ENCODE measurements around the gene LOXL4. TPM values are rescaled to one million over a fixed set of nuclear protein-coding genes. Genes with fewer than 3 reads are reported as not detected.

Gene LOXL4
- total RNA-seq, 4 donors from 2014 or later, result 1.9 to 6.4 (median 2.8) TPM

DNA sequence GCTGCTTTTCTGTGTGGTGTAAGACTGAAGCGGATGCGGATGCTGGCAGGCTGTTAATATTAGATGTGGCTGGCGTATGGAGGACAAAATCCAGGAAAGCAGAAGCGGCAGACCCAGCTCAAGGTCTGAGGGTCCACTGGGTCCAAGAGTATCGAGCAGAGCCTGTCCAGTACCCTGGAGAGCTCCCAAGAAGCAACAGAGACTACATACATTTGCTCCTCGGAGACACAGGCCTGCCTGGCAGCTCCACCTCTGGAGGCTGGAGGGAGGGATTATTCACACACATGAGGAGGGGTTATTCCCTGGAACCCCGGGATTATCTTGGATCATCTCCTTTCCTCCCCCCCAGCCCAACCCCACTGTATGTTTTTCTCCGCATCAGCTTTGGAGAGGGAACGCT is 31.3 kb upstream of the LOXL4 start:
- Histone ChIP-seq H3K4me1 (no peaks in the 10 kb centered on the region), H3K27ac (no peak overlapping the region), H3K27me3 (peaks cover 9% of the 10 kb centered on the region), H3K36me3 (no peaks in the 10 kb centered on the region), H3K9me3 (no peaks in the 10 kb centered on the region), H3K4me3 (no peak overlapping the region)
- TF ChIP-seq, protein P1, sequence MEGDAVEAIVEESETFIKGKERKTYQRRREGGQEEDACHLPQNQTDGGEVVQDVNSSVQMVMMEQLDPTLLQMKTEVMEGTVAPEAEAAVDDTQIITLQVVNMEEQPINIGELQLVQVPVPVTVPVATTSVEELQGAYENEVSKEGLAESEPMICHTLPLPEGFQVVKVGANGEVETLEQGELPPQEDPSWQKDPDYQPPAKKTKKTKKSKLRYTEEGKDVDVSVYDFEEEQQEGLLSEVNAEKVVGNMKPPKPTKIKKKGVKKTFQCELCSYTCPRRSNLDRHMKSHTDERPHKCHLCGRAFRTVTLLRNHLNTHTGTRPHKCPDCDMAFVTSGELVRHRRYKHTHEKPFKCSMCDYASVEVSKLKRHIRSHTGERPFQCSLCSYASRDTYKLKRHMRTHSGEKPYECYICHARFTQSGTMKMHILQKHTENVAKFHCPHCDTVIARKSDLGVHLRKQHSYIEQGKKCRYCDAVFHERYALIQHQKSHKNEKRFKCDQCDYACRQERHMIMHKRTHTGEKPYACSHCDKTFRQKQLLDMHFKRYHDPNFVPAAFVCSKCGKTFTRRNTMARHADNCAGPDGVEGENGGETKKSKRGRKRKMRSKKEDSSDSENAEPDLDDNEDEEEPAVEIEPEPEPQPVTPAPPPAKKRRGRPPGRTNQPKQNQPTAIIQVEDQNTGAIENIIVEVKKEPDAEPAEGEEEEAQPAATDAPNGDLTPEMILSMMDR (IDR thresholded peaks at IDR 0.05), result no peak
- TF ChIP-seq EP300 (IDR thresholded peaks at IDR 0.05; ENCODE audit: low read depth), result no peak
- TF ChIP-seq POLR2AphosphoS5 (IDR thresholded peaks at IDR 0.05), result no peak
- no peak for TF ChIP-seq POLR2A (IDR thresholded peaks at IDR 0.05)
- in situ Hi-C loops (cut with MboI; ENCODE audit: low pct_ligation_motif_present in 1 of 4, low pct_unique_long_range_greater_than_20kb in 1 of 4, low sequenced_read_pairs in 3 of 4) (no loop called here), intact Hi-C loops (cut with DNase I; ENCODE audit: low total_unique reads) (no loop called here)
- no peak for DNase-seq
- WGBS, 2 donors (ENCODE audit: low coverage in 1 of 2), result 73 to 100% methylated on average over 1 to 8 of the region's 9 CpGs

DNA sequence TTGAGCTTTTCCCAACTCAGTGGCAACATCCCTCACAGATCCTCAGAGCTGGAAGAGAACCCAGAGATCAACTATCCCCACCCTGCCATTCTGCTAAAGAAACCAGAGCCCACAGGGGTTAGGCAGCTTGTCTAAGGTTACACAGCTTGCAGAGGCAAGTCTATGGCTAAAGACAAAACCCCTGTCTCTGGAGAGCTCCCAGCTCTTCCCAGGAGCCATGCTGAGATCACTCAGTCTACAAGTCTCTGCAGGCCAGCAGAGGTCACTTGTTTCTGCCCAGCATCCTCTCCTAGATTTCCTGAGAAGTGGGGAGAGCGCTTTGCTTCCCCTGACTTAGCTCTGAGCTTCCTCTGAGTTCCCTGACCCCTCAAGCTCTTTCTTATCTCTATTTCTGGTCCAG is 28.5 kb upstream of the LOXL4 start:
- Histone ChIP-seq H3K36me3 (no peaks in the 10 kb centered on the region), H3K9me3 (no peaks in the 10 kb centered on the region), H3K27ac (no peak overlapping the region), H3K4me1 (peaks cover 0 to 6% (median 0%) of the 10 kb centered on the region in 4 donors), H3K4me3 (no peak overlapping the region), H3K27me3 (peaks cover 9% of the 10 kb centered on the region)
- in situ Hi-C loops (cut with MboI; ENCODE audit: low pct_ligation_motif_present in 1 of 4, low pct_unique_long_range_greater_than_20kb in 1 of 4, low sequenced_read_pairs in 3 of 4) (no loop called here), intact Hi-C loops (cut with DNase I; ENCODE audit: low total_unique reads) (no loop called here)
- DNase-seq, result no peak
- WGBS, 2 donors (ENCODE audit: low coverage in 1 of 2), result 78 to 100% methylated on average over 1 of the region's 1 CpG
- no peak for TF ChIP-seq POLR2AphosphoS5 (IDR thresholded peaks at IDR 0.05)
- no peak for TF ChIP-seq EP300 (IDR thresholded peaks at IDR 0.05; ENCODE audit: low read depth)
- TF ChIP-seq, protein P1 (IDR thresholded peaks at IDR 0.05), result no peak
- no peak for TF ChIP-seq POLR2A (IDR thresholded peaks at IDR 0.05)

DNA sequence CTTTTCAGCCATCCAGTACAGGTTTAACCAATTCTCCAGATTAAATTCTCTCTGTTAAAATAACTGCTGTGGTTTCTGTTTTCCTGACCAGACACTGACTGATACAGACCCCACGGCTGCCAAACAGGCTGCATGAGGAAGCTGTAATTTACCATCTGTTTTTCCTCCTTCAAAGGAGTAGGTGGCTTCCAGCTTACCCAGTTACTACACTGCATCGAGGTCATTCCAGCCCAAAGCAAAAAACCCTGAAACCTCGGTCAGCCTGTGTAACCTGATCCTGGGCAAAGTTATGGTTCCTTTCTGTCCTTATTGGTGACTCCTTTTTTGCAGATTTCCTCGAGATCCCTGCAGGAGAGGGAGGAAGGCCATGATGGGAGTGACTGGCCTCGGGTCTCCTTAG is 27.9 kb upstream of the LOXL4 start:
- intact Hi-C loops (cut with DNase I; ENCODE audit: low total_unique reads) (no loop called here), in situ Hi-C loops (cut with MboI; ENCODE audit: low pct_ligation_motif_present in 1 of 4, low pct_unique_long_range_greater_than_20kb in 1 of 4, low sequenced_read_pairs in 3 of 4) (no loop called here)
- no peak for TF ChIP-seq EP300 (IDR thresholded peaks at IDR 0.05; ENCODE audit: low read depth)
- TF ChIP-seq POLR2A (IDR thresholded peaks at IDR 0.05), result no peak
- no peak for TF ChIP-seq POLR2AphosphoS5 (IDR thresholded peaks at IDR 0.05)
- TF ChIP-seq, protein P1 (IDR thresholded peaks at IDR 0.05), result no peak
- DNase-seq, result no peak
- 0 to 38% methylated on average over 1 to 5 of the region's 5 CpGs for WGBS, 2 donors (ENCODE audit: low coverage in 1 of 2)
- Histone ChIP-seq H3K9me3 (no peaks in the 10 kb centered on the region), H3K4me1 (peaks cover 0 to 6% (median 0%) of the 10 kb centered on the region in 4 donors), H3K27me3 (peaks cover 9% of the 10 kb centered on the region), H3K36me3 (no peaks in the 10 kb centered on the region), H3K4me3 (no peak overlapping the region), H3K27ac (no peak overlapping the region)

DNA sequence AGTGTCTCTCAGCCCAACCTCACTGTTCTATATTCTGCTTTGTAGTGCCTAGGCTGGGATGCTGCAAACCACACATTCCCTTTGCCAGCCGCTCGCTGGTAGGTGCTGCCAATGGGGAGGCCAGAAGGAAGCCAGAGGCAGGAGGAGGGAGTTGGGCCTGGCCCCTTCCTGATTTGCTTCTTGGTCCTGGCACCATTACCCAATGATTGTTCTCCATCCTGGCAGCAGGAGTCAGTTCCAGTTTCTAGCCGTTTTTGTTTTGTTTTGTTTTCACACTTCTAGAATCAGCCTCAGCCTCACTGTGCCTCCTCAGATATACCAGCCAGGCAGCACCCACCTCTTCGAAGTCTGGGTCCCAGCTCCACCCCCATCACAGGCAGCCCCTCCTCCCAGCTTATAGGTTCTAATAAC is 27.4 kb upstream of the LOXL4 start:
- no peak for DNase-seq
- in situ Hi-C loops (cut with MboI; ENCODE audit: low pct_ligation_motif_present in 1 of 4, low pct_unique_long_range_greater_than_20kb in 1 of 4, low sequenced_read_pairs in 3 of 4), result no loop called here
- Histone ChIP-seq H3K27me3 (peaks cover 9% of the 10 kb centered on the region), H3K9me3 (no peaks in the 10 kb centered on the region), H3K4me3 (no peak overlapping the region), H3K36me3 (no peaks in the 10 kb centered on the region), H3K4me1 (peaks cover 0 to 6% (median 0%) of the 10 kb centered on the region in 4 donors), H3K27ac (no peak overlapping the region)
- intact Hi-C loops (cut with DNase I; ENCODE audit: low total_unique reads), result no loop called here
- no peak for TF ChIP-seq POLR2A (IDR thresholded peaks at IDR 0.05)
- no peak for TF ChIP-seq POLR2AphosphoS5 (IDR thresholded peaks at IDR 0.05)
- TF ChIP-seq, protein P1 (IDR thresholded peaks at IDR 0.05), result no peak
- no peak for TF ChIP-seq EP300 (IDR thresholded peaks at IDR 0.05; ENCODE audit: low read depth)
- 40 to 50% methylated on average over 1 to 4 of the region's 4 CpGs for WGBS, 2 donors (ENCODE audit: low coverage in 1 of 2)

All from transverse colon (tissue), 4 donors.